HEK293 (cell line): ENCODE measurements around the gene BCL2L13.
"Not testable (repeated sequence)": the region's sequence is repeated elsewhere in the genome, so short reads cannot be mapped to it uniquely, and the experiment has no call there.

Experiments
- CTCF ChIP-seq: fragments of 450-650 bp; formaldehyde crosslinking; IDR thresholded peaks from 2 replicates; pipeline ENCODE4 v1.5.1; 2016; ENCODE audit warnings: missing biosample characterization, missing genetic modification characterization
- MEIS1 ChIP-seq: sonication (generic); formaldehyde crosslinking; IDR thresholded peaks from 2 replicates; pipeline ENCODE4 v1.8.1; 2022; ENCODE audit warnings: missing genetic modification reagents, mild to moderate bottlenecking, borderline replicate concordance
- ZNF221 ChIP-seq: fragments of 450-650 bp; formaldehyde crosslinking; IDR thresholded peaks from 2 replicates; pipeline ENCODE4 v1.5.1; 2017; ENCODE audit warnings: missing biosample characterization, missing genetic modification characterization, borderline replicate concordance

GRCh38 chr22:17763442-17763841, 124.9 kb downstream of the BCL2L13 start:
- not testable (repeated sequence) for TF ChIP-seq CTCF; ZNF221; MEIS1 (CRISPR knock-in tag)
